NT2/D1 (cell line): ENCODE measurements around the gene ACP2.

ENCODE experiments used
- SUZ12 ChIP-seq: IDR thresholded peaks from 2 replicates; pipeline ENCODE4 v1.6.1; 2011; ENCODE audit not compliant: insufficient read length, insufficient read depth; ENCODE audit errors: extremely low read depth
- YY1 ChIP-seq: IDR thresholded peaks from 2 replicates; pipeline ENCODE4 v1.6.1; 2011; ENCODE audit not compliant: insufficient read length, insufficient read depth
- ZNF274 ChIP-seq: IDR thresholded peaks from 2 replicates; pipeline ENCODE4 v1.6.1; 2011; ENCODE audit warnings: mild to moderate bottlenecking, low read depth, low read length

- no peak for TF ChIP-seq ZNF274
- no peak for TF ChIP-seq YY1
- no peak for TF ChIP-seq SUZ12
Observed at GRCh38 chr11:47257177-47257516, 8.5 kb upstream of the ACP2 start.
